Hepatocyte (in vitro differentiated cells): ENCODE measurements around the gene LRRC26. TPM values are rescaled to one million over a fixed set of nuclear protein-coding genes. Genes with fewer than 3 reads are reported as not detected.

Source experiments
- DNase-seq: peaks from one replicate; pipeline ENCODE4 v3.0.0-alpha.2; 2016; ENCODE audit warnings: low spot score
- H2AFZ ChIP-seq: fragments of 200-600 bp; sonication (generic); 2 replicates; pipeline ENCODE4 v1.6.0; 2016; ENCODE audit warnings: antibody characterized with exemption, mild to moderate bottlenecking
- H3K27ac ChIP-seq: fragments of 200-600 bp; sonication (generic); 2 replicates; pipeline ENCODE4 v1.5.1; 2016; ENCODE audit warnings: mild to moderate bottlenecking
- H3K27me3 ChIP-seq: fragments of 200-600 bp; sonication (generic); 2 replicates; pipeline ENCODE4 v1.6.1; 2016
- H3K36me3 ChIP-seq: fragments of 200-600 bp; sonication (generic); replicated peaks from 2 replicates; pipeline ENCODE4 v1.5.1; 2016; ENCODE audit warnings: low read depth; ENCODE audit not compliant: insufficient read depth
- H3K4me1 ChIP-seq: fragments of 200-600 bp; sonication (generic); 2 replicates; pipeline ENCODE4 v1.5.1; 2016; ENCODE audit warnings: mild to moderate bottlenecking, moderate library complexity; ENCODE audit not compliant: insufficient read depth
- H3K4me2 ChIP-seq: fragments of 200-600 bp; sonication (generic); 2 replicates; pipeline ENCODE4 v1.6.0; 2016
- H3K4me3 ChIP-seq: fragments of 200-600 bp; sonication (generic); 2 replicates; pipeline ENCODE4 v1.5.1; 2016; ENCODE audit warnings: mild to moderate bottlenecking
- H3K79me2 ChIP-seq: fragments of 200-600 bp; sonication (generic); 2 replicates; pipeline ENCODE4 v1.6.0; 2017; ENCODE audit warnings: mild to moderate bottlenecking
- H3K9me2 ChIP-seq: fragments of 200-600 bp; sonication (generic); replicated peaks from 2 replicates; pipeline ENCODE4 v1.6.0; 2017; ENCODE audit warnings: mild to moderate bottlenecking; ENCODE audit not compliant: insufficient read depth
- H3K9me3 ChIP-seq: fragments of 200-600 bp; sonication (generic); 2 replicates; pipeline ENCODE4 v1.5.1; 2016; ENCODE audit warnings: low read depth, mild to moderate bottlenecking
- H4K20me1 ChIP-seq: fragments of 200-600 bp; sonication (generic); 2 replicates; pipeline ENCODE4 v1.6.0; 2016; ENCODE audit warnings: mild to moderate bottlenecking; ENCODE audit not compliant: insufficient read depth, poor library complexity, severe bottlenecking
- CTCF ChIP-seq: fragments of 200-600 bp; sonication (generic); IDR thresholded peaks from 2 replicates; pipeline ENCODE4 v1.5.1; 2016; ENCODE audit warnings: antibody characterized with exemption, mild to moderate bottlenecking; ENCODE audit not compliant: poor library complexity
- EZH2 ChIP-seq: fragments of 200-600 bp; sonication (generic); IDR thresholded peaks from 2 replicates; pipeline ENCODE4 v1.6.1; 2016; ENCODE audit warnings: antibody characterized with exemption, mild to moderate bottlenecking, borderline replicate concordance
- EZH2phosphoT487 ChIP-seq: fragments of 200-600 bp; sonication (generic); IDR thresholded peaks from one replicate; pipeline ENCODE4 v1.6.1; 2018; ENCODE audit warnings: antibody characterized with exemption, mild to moderate bottlenecking, low read depth, moderate library complexity; ENCODE audit not compliant: unreplicated experiment, severe bottlenecking
- WGBS: methylation state at CpG from one replicate; pipeline ENCODE4 v1.1.6; 2016; ENCODE audit warnings: low lambda C conversion rate; ENCODE audit errors: missing lambda C conversion rate; 5-methylcytosine and 5-hydroxymethylcytosine counted together
- polyA plus RNA-seq: library from polyadenylated mRNA; unstranded; fragments of >200 nt; fragmentation: Nextera tagmentation; extraction: Ambion mirVana; gene quantifications from 2 replicates; pipeline ENCODE4 v1.2.1, GENCODE V29; 2016
- total RNA-seq: library from RNA; depleted of rRNA; stranded (reverse); fragments of >200 nt; gene quantifications from 2 replicates; pipeline ENCODE4 v1.2.3, GENCODE V29; 2014

Gene LRRC26
- total and polyA plus RNA-seq, 2 experiments from 2014 or later: 0.73 to 2.6 TPM

GRCh38 chr9:137194388-137194787 is 24.5 kb upstream of the LRRC26 start:
- no peak overlapping the region for H3K4me3 ChIP-seq
- DNase-seq: peak; percentile 65
- 83% methylated on average over 13 of the region's 16 CpGs for WGBS
- peaks cover 99% of the 10 kb centered on the region for H3K79me2 ChIP-seq
- no peak for TF ChIP-seq EZH2
- no peak for TF ChIP-seq EZH2phosphoT487
- TF ChIP-seq CTCF: no peak
- no peaks in the 10 kb centered on the region for H3K27me3 ChIP-seq
- peak overlapping the region; percentile 58 for H3K27ac ChIP-seq
- H3K9me3 ChIP-seq: no peaks in the 10 kb centered on the region
- peaks cover 53% of the 10 kb centered on the region for H3K4me1 ChIP-seq
- no peak overlapping the region for H2AFZ ChIP-seq
- H3K4me2 ChIP-seq: peak overlapping the region; percentile 99
- no peaks in the 10 kb centered on the region for H3K9me2 ChIP-seq
- H4K20me1 ChIP-seq: peaks cover 73% of the 10 kb centered on the region
- H3K36me3 ChIP-seq: no peaks in the 10 kb centered on the region

GRCh38 chr9:137193771-137194170 is 23.9 kb upstream of the LRRC26 start:
- Histone ChIP-seq H4K20me1 (peaks cover 70% of the 10 kb centered on the region), H3K4me2 (peak overlapping the region; percentile 99), H2AFZ (no peak overlapping the region), H3K4me3 (no peak overlapping the region), H3K9me3 (no peaks in the 10 kb centered on the region), H3K9me2 (no peaks in the 10 kb centered on the region), H3K4me1 (peaks cover 47% of the 10 kb centered on the region), H3K36me3 (no peaks in the 10 kb centered on the region), H3K79me2 (peaks cover 94% of the 10 kb centered on the region), H3K27ac (peak overlapping the region; percentile 34), H3K27me3 (no peaks in the 10 kb centered on the region)
- DNase-seq: no peak
- 96% methylated on average over 13 of the region's 14 CpGs for WGBS
- TF ChIP-seq EZH2phosphoT487 (no peak), EZH2 (no peak), CTCF (no peak)

GRCh38 chr9:137192859-137193258 is 23.0 kb upstream of the LRRC26 start:
- no peaks in the 10 kb centered on the region for H3K9me3 ChIP-seq
- WGBS: 94% methylated on average over 2 of the region's 2 CpGs
- no peak overlapping the region for H2AFZ ChIP-seq
- H3K4me2 ChIP-seq: no peak overlapping the region
- TF ChIP-seq CTCF (no peak), EZH2 (no peak), EZH2phosphoT487 (no peak)
- no peak for DNase-seq
- H3K9me2 ChIP-seq: no peaks in the 10 kb centered on the region
- H3K79me2 ChIP-seq: peaks cover 88% of the 10 kb centered on the region
- no peaks in the 10 kb centered on the region for H3K27me3 ChIP-seq
- H3K4me3 ChIP-seq: no peak overlapping the region
- peaks cover 61% of the 10 kb centered on the region for H4K20me1 ChIP-seq
- no peak overlapping the region for H3K27ac ChIP-seq
- H3K36me3 ChIP-seq: no peaks in the 10 kb centered on the region
- peaks cover 38% of the 10 kb centered on the region for H3K4me1 ChIP-seq

GRCh38 chr9:137192448-137192780 is 22.6 kb upstream of the LRRC26 start:
- H3K79me2 ChIP-seq: peaks cover 88% of the 10 kb centered on the region
- no peak overlapping the region for H3K4me3 ChIP-seq
- no peak for DNase-seq
- H3K27ac ChIP-seq: no peak overlapping the region
- TF ChIP-seq EZH2phosphoT487 (no peak), CTCF (no peak), EZH2 (no peak)
- H4K20me1 ChIP-seq: peaks cover 60% of the 10 kb centered on the region
- H3K9me2 ChIP-seq: no peaks in the 10 kb centered on the region
- no peaks in the 10 kb centered on the region for H3K36me3 ChIP-seq
- peaks cover 37% of the 10 kb centered on the region for H3K4me1 ChIP-seq
- no peaks in the 10 kb centered on the region for H3K27me3 ChIP-seq
- no peak overlapping the region for H3K4me2 ChIP-seq
- whole genome bisulfite sequencing: 92% methylated on average over 9 of the region's 10 CpGs
- H3K9me3 ChIP-seq: no peaks in the 10 kb centered on the region
- no peak overlapping the region for H2AFZ ChIP-seq
